AG09319 (cell line): Measurements from ENCODE around the gene SLC30A3.

Source experiments
- DNase-seq: peaks from one replicate; pipeline ENCODE4 v3.0.0-alpha.2; 2010; ENCODE audit warnings: low read depth; ENCODE audit errors: extremely low read depth
- TF ChIP-seq, protein P1 (sequence below): IDR thresholded peaks from 2 replicates; pipeline ENCODE4 v1.5.1; 2011; ENCODE audit warnings: low read depth, mild to moderate bottlenecking, inconsistent platforms, low read length, moderate library complexity

SLC30A3 gene

DNA sequence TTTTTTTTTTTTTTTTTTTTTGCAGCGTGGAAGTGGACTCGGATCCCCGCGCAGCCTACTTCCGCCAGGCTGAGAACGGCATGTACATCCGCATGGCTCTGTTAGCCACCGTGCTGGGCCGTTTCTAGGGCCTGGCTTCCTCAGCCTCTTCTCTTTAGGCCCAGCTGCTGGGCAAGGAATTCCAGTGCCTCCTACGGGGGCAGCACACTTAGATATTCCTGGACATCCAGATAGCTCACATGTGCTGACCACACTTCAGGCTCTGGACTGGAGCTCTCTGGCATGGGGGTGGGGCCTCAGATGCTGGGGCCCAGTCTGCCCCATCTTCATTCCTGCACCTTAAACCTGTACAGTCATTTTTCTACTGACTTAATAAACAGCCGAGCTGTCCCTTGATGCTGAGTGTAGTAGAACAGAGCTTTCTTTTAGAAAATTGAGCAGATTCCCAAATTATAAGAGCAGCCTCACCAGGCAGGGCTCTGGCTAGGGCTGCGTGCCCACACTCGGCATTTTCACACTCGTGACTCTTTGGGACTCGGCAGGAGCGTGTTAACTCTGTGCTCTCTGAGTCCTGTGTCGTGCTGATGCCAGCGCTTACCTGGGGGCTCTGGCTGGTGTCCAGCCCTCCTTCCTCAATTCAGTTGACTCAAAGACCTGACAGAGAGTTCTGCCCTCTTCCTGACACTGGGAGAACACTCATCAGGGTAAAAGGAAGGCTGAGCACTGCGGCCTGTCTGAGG lies 19.3 kb downstream of the SLC30A3 start:
- TF ChIP-seq, protein P1, sequence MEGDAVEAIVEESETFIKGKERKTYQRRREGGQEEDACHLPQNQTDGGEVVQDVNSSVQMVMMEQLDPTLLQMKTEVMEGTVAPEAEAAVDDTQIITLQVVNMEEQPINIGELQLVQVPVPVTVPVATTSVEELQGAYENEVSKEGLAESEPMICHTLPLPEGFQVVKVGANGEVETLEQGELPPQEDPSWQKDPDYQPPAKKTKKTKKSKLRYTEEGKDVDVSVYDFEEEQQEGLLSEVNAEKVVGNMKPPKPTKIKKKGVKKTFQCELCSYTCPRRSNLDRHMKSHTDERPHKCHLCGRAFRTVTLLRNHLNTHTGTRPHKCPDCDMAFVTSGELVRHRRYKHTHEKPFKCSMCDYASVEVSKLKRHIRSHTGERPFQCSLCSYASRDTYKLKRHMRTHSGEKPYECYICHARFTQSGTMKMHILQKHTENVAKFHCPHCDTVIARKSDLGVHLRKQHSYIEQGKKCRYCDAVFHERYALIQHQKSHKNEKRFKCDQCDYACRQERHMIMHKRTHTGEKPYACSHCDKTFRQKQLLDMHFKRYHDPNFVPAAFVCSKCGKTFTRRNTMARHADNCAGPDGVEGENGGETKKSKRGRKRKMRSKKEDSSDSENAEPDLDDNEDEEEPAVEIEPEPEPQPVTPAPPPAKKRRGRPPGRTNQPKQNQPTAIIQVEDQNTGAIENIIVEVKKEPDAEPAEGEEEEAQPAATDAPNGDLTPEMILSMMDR = no peak
- no peak for DNase-seq

DNA sequence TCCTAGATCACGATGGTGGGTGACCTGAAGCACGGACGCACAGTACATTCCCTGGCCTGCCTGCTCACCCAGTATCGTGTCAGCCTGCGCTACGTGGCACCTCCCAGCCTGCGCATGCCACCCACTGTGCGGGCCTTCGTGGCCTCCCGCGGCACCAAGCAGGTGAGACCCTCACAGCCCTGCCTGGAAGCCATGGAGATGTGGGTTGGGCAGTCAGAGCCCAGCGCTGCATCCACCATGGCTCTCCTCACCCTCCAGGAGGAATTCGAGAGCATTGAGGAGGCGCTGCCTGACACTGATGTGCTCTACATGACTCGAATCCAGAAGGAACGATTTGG lies 20.3 kb downstream of the SLC30A3 start:
- DNase-seq = no peak
- TF ChIP-seq, protein P1 = no peak

GRCh38 chr2:27241761-27242613 lies 20.9 kb downstream of the SLC30A3 start:
- DNase-seq = no peak

DNA sequence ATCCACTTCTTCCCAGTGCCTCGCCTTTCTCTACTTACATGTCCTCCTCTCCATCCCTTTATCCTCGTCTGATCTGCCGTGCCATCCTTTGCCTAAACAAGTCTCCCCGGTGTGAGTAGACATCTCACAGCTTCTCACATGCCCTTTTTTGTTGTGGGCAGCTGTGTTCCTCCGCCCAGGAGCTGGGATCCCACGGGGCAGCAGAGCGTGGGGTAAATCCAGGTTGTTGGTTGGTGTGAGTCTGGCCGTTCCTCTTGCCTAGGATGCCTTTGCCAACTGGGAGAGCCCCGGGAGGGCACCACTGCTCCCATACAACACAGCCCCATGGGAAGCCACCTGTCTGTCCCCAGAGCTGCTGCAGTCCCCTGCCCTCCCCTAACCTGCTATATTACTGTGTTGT lies 22.4 kb downstream of the SLC30A3 start:
- TF ChIP-seq, protein P1 = no peak
- DNase-seq = no peak

More at GRCh38 chr2:27241761-27242613, 20.9 kb downstream of the SLC30A3 start:
- TF ChIP-seq, protein P1 = no peak

- TF ChIP-seq, protein P1 = no peak
- no peak for DNase-seq
These were observed 23.9 kb downstream of the SLC30A3 start for GRCh38 chr2:27238976-27239375.

DNA sequence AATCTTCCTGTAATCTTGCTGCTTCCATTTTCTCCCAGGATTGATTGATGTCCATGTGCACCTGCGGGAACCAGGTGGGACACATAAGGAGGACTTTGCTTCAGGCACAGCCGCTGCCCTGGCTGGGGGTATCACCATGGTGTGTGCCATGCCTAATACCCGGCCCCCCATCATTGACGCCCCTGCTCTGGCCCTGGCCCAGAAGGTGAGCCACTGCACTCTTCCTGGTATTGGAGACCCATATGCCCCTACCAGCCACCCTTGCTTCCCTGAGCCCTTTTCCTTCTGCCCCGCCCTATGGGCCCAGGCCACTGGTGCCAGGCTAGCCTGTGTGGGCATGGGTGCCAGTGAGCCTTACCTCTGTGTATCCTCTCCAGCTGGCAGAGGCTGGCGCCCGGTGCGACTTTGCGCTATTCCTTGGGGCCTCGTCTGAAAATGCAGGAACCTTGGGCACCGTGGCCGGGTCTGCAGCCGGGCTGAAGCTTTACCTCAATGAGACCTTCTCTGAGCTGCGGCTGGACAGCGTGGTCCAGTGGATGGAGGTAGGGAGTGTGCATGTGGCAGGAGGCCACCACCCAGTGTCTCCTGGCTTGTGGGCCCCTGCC lies 25.4 kb downstream of the SLC30A3 start:
- TF ChIP-seq, protein P1 = no peak
- DNase-seq = no peak

GRCh38 chr2:27236626-27237025 lies 26.2 kb downstream of the SLC30A3 start:
- no peak for DNase-seq
- TF ChIP-seq, protein P1 = no peak
